Right atrium auricular region (tissue), 2 donors: ENCODE results near the gene ATXN1. TPM values are rescaled to one million over a fixed set of nuclear protein-coding genes. Genes with fewer than 3 reads are reported as not detected.

Experiments
- DNase-seq: peaks from one replicate; pipeline ENCODE4 v3.0.0-alpha.2; 2019; ENCODE audit warnings: low spot score
- H3K27ac ChIP-seq, 2 donors: fragments of 200-600 bp; sonication (generic); 1 replicate in 1 of 2; 2 replicates in 1 of 2; pipeline ENCODE4 v1.5.1; 2016 to 2019
- H3K27me3 ChIP-seq, 2 donors: fragments of 200-600 bp; sonication (generic); one replicate each; pipeline versions ENCODE4 v1.5.1 to v1.6.0; 2017 to 2019
- H3K36me3 ChIP-seq: fragments of 200-600 bp; sonication (generic); one replicate; pipeline ENCODE4 v1.5.1; 2016
- H3K4me1 ChIP-seq, 2 donors: fragments of 200-600 bp; sonication (generic); one replicate each; pipeline versions ENCODE4 v1.5.1 to v1.6.0; 2017 to 2019
- H3K4me3 ChIP-seq, 2 donors: fragments of 200-600 bp; sonication (generic); 1 replicate in 1 of 2; 2 replicates in 1 of 2; pipeline ENCODE4 v1.5.1; 2017 to 2019; ENCODE audit warnings: mild to moderate bottlenecking in 1 of 2, moderate library complexity in 1 of 2
- H3K9me3 ChIP-seq, 2 donors: fragments of 200-600 bp; sonication (generic); one replicate each; pipeline ENCODE4 v1.5.1; 2019
- total RNA-seq, 2 donors: library from RNA; depleted of rRNA; stranded (reverse); fragments of >200 nt; gene quantifications; one replicate each; pipeline ENCODE4 v1.1.0, GENCODE V29; 2016
- TF ChIP-seq, protein P1 (sequence below), 2 donors: fragments of 200-600 bp; sonication (generic); IDR thresholded peaks; one replicate each; pipeline ENCODE4 v1.5.1; 2019; ENCODE audit warnings: antibody characterized with exemption in 2 of 2

Gene ATXN1
- total RNA-seq, 2 donors from 2014 or later: 41.8 to 62.0 TPM

DNA sequence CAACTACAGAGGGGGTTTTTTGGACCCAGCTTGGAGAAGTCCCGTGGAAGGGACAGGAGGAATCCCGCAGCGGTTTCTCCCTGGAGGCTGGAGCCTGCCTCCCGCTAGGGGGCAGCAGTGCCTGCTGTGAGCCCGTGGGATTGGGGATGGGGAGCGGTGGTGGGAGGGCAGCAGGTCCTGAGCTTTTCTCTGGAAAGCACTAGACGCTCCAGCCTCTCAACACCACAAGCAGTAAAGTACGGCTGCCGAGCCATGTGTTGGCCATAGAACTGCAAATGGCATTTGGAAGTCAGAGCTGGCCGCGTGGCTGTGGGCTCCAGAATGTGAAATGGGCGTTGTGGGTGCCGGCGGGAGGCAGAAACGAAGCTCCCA lies 475.1 kb downstream of the ATXN1 start:
- no peak for DNase-seq
- Histone ChIP-seq H3K4me1 (peaks cover 0 to 5% of the 10 kb centered on the region in 2 donors), H3K9me3 (no peaks in the 10 kb centered on the region), H3K27ac (no peak overlapping the region), H3K27me3 (no peaks in the 10 kb centered on the region), H3K36me3 (peaks cover 14% of the 10 kb centered on the region), H3K4me3 (no peak overlapping the region)
- TF ChIP-seq, protein P1, sequence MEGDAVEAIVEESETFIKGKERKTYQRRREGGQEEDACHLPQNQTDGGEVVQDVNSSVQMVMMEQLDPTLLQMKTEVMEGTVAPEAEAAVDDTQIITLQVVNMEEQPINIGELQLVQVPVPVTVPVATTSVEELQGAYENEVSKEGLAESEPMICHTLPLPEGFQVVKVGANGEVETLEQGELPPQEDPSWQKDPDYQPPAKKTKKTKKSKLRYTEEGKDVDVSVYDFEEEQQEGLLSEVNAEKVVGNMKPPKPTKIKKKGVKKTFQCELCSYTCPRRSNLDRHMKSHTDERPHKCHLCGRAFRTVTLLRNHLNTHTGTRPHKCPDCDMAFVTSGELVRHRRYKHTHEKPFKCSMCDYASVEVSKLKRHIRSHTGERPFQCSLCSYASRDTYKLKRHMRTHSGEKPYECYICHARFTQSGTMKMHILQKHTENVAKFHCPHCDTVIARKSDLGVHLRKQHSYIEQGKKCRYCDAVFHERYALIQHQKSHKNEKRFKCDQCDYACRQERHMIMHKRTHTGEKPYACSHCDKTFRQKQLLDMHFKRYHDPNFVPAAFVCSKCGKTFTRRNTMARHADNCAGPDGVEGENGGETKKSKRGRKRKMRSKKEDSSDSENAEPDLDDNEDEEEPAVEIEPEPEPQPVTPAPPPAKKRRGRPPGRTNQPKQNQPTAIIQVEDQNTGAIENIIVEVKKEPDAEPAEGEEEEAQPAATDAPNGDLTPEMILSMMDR (IDR thresholded peaks at IDR 0.05): peak; percentile 67 to 76

DNA sequence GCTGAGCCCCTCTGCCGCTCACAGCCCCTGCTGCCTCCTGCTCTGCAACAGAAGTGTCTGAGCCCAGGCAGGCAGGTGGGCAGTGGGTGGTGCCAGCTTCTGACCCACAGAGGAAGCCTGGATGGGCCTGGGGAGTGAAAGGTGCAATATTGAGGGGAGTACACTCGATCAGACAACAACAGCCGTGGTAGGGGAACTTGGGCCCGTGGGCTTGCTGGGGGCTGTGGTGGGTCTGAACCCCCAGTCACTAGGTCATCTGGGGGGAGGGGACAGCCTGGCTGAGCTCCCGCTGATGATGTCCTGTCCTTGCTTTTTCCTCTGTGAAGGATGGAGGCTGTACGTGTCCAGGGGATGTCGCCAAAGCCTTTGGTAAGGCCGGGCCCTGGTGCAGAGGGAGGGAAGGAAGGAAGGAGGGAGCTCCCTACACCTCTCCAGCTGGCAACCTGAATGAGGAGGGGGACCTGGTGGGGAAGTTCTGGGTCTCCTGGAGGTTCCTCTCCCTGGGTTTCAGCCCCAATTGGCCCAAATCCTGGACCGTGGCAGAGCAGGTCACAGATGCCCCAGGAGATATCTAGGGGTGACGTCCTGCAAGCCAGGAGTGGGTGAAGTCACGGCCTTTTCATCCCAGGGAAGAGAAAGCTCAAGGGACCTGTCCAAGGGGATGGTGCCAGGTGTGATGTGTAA lies 475.7 kb downstream of the ATXN1 start:
- TF ChIP-seq, protein P1 (IDR thresholded peaks at IDR 0.05): no peak
- no peaks in the 10 kb centered on the region for H3K9me3 ChIP-seq
- peaks cover 0 to 5% of the 10 kb centered on the region in 2 donors for H3K4me1 ChIP-seq
- H3K36me3 ChIP-seq: peaks cover 14% of the 10 kb centered on the region
- H3K4me3 ChIP-seq: no peak overlapping the region
- no peaks in the 10 kb centered on the region for H3K27me3 ChIP-seq
- no peak for DNase-seq
- H3K27ac ChIP-seq: no peak overlapping the region

DNA sequence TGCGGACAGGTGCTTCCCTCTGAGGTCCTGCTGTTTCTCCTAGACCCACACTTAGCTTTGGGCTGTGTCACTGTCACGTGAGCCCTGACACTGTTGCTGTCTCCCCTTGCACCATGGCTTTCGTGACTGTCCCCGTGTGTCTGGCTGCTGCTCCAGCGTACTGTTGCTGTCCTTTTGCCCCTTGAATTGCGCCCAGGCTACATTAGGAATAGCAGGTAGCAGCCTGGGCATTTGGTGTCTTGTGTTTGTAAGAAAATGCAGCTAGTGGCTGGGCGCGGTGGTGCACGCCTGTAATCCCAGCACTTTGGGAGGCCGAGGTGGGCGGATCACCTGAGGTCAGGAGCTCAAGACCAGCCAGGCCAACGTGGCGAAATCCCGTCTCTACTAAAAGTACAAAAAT lies 476.8 kb downstream of the ATXN1 start:
- Histone ChIP-seq H3K27me3 (no peaks in the 10 kb centered on the region), H3K4me3 (no peak overlapping the region), H3K27ac (no peak overlapping the region), H3K9me3 (no peaks in the 10 kb centered on the region), H3K4me1 (peaks cover 0 to 5% of the 10 kb centered on the region in 2 donors), H3K36me3 (peaks cover 14% of the 10 kb centered on the region)
- TF ChIP-seq, protein P1 (IDR thresholded peaks at IDR 0.05): no peak
- DNase-seq: no peak

DNA sequence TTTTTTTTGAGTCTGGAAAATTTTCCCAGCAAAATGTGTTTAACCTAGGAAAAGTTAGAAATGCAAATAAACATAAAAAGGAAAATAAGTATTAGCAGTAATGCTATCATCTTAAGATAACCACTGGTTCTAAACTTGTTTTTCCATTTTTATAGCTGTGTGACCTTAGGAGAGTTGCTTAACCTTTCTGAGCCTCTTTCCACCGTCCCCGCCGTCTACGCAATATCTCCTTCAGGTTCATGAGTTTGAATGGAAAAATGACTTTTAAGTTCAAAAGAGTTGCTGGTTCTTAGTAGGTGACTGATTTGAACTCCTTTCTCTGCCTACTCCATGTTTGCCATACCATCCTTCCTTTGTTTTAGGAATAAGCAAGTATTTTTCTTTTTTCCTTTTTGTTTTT lies 478.9 kb downstream of the ATXN1 start:
- Histone ChIP-seq H3K27me3 (no peaks in the 10 kb centered on the region), H3K4me3 (no peak overlapping the region), H3K9me3 (no peaks in the 10 kb centered on the region), H3K27ac (no peak overlapping the region), H3K36me3 (peaks cover 21% of the 10 kb centered on the region), H3K4me1 (peaks cover 0 to 21% of the 10 kb centered on the region in 2 donors)
- DNase-seq: no peak
- TF ChIP-seq, protein P1 (IDR thresholded peaks at IDR 0.05): no peak

DNA sequence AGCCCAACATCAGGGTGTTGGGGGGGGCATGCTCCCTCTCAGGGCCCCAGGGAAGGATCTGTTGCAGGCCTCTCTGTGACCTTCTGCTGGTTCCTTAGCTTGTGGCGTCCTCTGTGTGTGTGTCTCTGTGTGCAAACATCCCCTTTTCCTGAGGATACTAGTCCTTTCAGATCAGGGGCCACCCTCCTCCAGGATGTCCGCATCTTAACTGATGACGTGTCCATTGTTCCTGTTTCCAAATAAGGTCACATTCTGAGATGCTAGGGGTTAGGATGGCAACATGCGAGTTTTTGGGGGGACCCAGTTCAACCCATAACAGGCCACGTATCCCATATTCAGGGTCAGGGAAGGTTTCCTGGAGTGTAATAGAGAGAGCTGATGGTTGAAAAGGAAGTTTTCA lies 482.0 kb downstream of the ATXN1 start:
- Histone ChIP-seq H3K4me1 (peaks cover 0 to 24% of the 10 kb centered on the region in 2 donors), H3K27me3 (no peaks in the 10 kb centered on the region), H3K36me3 (peaks cover 21% of the 10 kb centered on the region), H3K4me3 (no peak overlapping the region), H3K27ac (peak overlapping the region in 1 of 2 donors; percentile 74), H3K9me3 (no peaks in the 10 kb centered on the region)
- TF ChIP-seq, protein P1 (IDR thresholded peaks at IDR 0.05): no peak
- DNase-seq: no peak

DNA sequence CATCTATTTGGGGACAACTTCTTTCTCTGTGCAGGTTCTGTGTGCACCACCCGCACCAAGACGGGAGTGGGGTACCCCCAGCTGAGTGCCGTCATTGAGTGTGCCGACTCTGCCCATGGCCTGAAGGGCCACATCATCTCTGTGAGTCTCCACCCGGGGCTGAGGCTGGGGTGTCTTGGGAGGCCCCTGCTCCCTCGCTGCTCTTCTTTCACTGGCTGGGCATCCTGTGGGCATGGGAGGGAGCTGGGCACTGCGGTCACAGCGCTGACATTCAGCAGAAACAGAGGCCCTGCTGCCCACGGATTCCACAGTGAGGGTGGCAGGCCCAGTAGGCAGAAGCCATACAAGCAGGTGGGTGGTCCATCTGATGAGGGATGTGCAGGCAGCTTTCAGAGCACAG lies 482.5 kb downstream of the ATXN1 start:
- Histone ChIP-seq H3K4me3 (no peak overlapping the region), H3K27me3 (no peaks in the 10 kb centered on the region), H3K4me1 (peaks cover 0 to 26% of the 10 kb centered on the region in 2 donors), H3K36me3 (peaks cover 21% of the 10 kb centered on the region), H3K27ac (peak overlapping the region; percentile 74 to 86), H3K9me3 (no peaks in the 10 kb centered on the region)
- TF ChIP-seq, protein P1 (IDR thresholded peaks at IDR 0.05): no peak
- no peak for DNase-seq
